ENCODE results near the gene TEX48. TPM values are rescaled to one million over a fixed set of nuclear protein-coding genes. Genes with fewer than 3 reads are reported as not detected.

Gene TEX48
- total RNA-seq, 1 experiment from 2014 or later = not detected

DNA sequence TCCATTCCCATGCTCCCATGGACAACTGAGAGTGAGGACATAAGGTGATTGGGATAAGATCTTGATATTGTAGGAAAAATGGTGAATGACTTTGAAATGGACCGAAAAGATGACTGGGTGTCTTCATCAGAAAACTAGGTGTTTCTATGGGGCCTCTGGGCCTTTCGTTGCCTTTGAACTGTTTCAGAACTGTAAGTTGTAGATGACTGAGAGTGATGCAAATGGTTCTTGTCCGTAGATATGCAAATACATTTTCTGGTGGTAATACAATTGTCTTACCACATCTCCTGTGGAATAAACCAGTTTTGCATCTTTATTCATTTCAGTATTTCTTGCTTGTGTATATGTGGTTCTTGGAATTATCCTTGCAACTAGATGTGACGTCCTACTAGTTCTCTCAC lies 16.0 kb upstream of the TEX48 start:
- H3K36me3 Mint-ChIP-seq (ENCODE audit: insufficient read depth, unreplicated experiment) = no peaks in the 10 kb centered on the region
- BruUV-seq (replicated peaks) = no TSS peak
- no peak for DNase-seq
- no peak overlapping the region for H3K4me3 Mint-ChIP-seq (ENCODE audit: low read depth, unreplicated experiment)
- CTCF ChIA-PET = interaction anchor here (1.1 to 1.8 kb wide), 2 partner anchors 10 to 17 kb away, joined by 3 read pairs; no protein-coding TSS in a partner anchor
- TF ChIP-seq, protein P1, sequence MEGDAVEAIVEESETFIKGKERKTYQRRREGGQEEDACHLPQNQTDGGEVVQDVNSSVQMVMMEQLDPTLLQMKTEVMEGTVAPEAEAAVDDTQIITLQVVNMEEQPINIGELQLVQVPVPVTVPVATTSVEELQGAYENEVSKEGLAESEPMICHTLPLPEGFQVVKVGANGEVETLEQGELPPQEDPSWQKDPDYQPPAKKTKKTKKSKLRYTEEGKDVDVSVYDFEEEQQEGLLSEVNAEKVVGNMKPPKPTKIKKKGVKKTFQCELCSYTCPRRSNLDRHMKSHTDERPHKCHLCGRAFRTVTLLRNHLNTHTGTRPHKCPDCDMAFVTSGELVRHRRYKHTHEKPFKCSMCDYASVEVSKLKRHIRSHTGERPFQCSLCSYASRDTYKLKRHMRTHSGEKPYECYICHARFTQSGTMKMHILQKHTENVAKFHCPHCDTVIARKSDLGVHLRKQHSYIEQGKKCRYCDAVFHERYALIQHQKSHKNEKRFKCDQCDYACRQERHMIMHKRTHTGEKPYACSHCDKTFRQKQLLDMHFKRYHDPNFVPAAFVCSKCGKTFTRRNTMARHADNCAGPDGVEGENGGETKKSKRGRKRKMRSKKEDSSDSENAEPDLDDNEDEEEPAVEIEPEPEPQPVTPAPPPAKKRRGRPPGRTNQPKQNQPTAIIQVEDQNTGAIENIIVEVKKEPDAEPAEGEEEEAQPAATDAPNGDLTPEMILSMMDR (IDR thresholded peaks at IDR 0.05; ENCODE audit: unreplicated experiment) = no peak
- H3K9me3 Mint-ChIP-seq (ENCODE audit: low read depth, unreplicated experiment) = no peaks in the 10 kb centered on the region
- H3K4me1 Mint-ChIP-seq (ENCODE audit: low read depth, unreplicated experiment) = peaks cover 9% of the 10 kb centered on the region
- no peak overlapping the region for H3K27ac Mint-ChIP-seq (ENCODE audit: unreplicated experiment)
- H3K27me3 Mint-ChIP-seq (ENCODE audit: unreplicated experiment) = no peaks in the 10 kb centered on the region
- intact Hi-C loops (cut with micrococcal nuclease; ENCODE audit: unreplicated experiment) = no loop called here

DNA sequence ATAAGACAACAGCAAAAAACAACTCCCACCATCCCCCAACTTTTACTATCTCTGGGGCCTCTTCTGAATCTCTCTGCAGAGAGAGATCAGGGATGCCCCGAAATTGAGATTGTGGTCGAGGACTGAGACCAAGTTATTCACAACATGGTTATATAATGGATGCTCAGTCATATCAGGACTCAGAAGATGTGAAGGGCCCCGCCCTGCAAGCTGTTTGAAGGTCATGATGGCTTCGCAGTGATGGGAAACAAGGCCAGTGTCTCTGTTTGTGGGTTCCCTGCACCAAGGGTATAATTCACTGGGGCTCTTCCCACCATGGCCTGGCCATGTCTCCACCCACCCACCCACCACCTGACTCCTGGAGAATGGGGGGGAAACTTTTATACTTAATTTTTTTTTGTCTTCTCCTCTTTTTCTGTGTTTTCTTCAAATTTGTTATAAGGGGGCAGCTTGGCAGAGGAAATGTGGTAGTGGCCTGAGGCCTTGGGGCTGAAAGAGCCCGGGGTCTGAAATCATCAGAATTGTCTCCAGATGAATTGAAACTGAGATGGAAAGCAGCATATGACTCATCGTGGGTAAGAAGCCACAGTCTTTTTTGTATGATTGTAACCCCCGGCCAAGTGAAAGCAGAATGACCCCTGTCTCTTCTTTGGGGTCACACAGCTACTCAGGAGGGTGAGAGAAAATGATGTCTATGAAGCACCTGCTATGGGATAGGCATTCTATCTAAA lies 15.0 kb upstream of the TEX48 start:
- TF ChIP-seq, protein P1 (IDR thresholded peaks at IDR 0.05; ENCODE audit: unreplicated experiment) = no peak
- no TSS peak for BruUV-seq (replicated peaks)
- Mint-ChIP-seq H3K36me3 (ENCODE audit: insufficient read depth, unreplicated experiment) (no peaks in the 10 kb centered on the region), H3K4me3 (ENCODE audit: low read depth, unreplicated experiment) (no peak overlapping the region), H3K9me3 (ENCODE audit: low read depth, unreplicated experiment) (no peaks in the 10 kb centered on the region), H3K27me3 (ENCODE audit: unreplicated experiment) (no peaks in the 10 kb centered on the region), H3K4me1 (ENCODE audit: low read depth, unreplicated experiment) (peaks cover 9% of the 10 kb centered on the region), H3K27ac (ENCODE audit: unreplicated experiment) (no peak overlapping the region)
- CTCF ChIA-PET = interaction anchor here (1.1 kb wide), 1 partner anchor 16 kb away, joined by 3 read pairs; no protein-coding TSS in a partner anchor
- no peak for DNase-seq
- intact Hi-C loops (cut with micrococcal nuclease; ENCODE audit: unreplicated experiment) = no loop called here

DNA sequence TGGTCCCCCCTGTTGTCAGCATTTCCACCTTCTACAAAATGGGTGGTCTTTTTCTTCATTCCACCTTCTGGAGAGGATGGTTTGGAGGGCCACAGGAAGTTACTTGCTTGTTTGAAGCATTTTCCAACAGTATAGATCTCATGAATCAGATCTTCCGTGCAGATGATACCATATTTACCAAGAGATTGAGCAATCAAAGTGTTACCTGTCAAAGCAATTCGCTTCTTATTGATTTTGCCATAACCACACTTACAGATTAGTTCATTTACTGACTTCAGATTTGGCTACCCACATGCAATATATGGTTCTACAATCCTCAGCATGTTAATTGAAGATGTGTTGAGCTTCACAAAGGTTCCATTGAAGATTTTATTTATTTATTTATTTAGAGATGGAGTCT lies 14.0 kb upstream of the TEX48 start:
- Mint-ChIP-seq H3K4me3 (ENCODE audit: low read depth, unreplicated experiment) (no peak overlapping the region), H3K36me3 (ENCODE audit: insufficient read depth, unreplicated experiment) (no peaks in the 10 kb centered on the region), H3K4me1 (ENCODE audit: low read depth, unreplicated experiment) (peaks cover 20% of the 10 kb centered on the region), H3K9me3 (ENCODE audit: low read depth, unreplicated experiment) (no peaks in the 10 kb centered on the region), H3K27me3 (ENCODE audit: unreplicated experiment) (no peaks in the 10 kb centered on the region), H3K27ac (ENCODE audit: unreplicated experiment) (no peak overlapping the region)
- CTCF ChIA-PET = no interaction called here
- TF ChIP-seq, protein P1 (IDR thresholded peaks at IDR 0.05; ENCODE audit: unreplicated experiment) = no peak
- BruUV-seq (replicated peaks) = no TSS peak
- intact Hi-C loops (cut with micrococcal nuclease; ENCODE audit: unreplicated experiment) = no loop called here
- no peak for DNase-seq

DNA sequence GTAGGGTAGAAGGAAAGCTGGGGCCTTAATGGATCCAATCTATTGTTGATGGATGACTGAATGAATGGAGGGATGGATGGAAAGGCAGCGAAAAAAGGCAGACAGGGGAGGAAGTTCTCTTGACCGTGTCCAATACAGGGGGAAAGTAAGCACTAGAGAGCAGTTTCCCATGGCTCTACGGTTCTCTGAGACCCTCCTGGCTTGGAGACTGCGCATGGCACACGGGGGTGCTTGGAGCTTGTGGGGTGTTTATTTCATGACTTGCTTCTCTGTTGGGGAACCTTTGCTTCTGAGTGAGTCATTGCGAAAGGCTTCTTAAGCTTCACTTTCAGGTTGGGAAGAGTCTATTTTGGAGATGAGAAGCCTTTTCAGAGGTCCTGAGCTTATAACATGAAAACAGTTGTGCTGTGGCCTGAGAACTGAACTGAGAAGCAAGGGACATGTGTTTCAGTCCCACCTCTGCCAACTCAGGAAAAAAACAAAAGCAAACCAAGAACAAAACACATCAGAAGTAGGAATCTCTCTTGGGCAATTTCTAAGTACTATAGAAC lies 12.8 kb upstream of the TEX48 start:
- CTCF ChIA-PET = interaction anchor here (0.6 kb wide), 1 partner anchor 374 kb away, joined by 3 read pairs; no protein-coding TSS in a partner anchor
- no peak overlapping the region for H3K4me3 Mint-ChIP-seq (ENCODE audit: low read depth, unreplicated experiment)

More for the DNA sequence above, 12.8 kb upstream of the TEX48 start:
- Mint-ChIP-seq H3K9me3 (ENCODE audit: low read depth, unreplicated experiment) (peaks cover 2% of the 10 kb centered on the region), H3K27ac (ENCODE audit: unreplicated experiment) (no peak overlapping the region), H3K27me3 (ENCODE audit: unreplicated experiment) (peaks cover 7% of the 10 kb centered on the region), H3K36me3 (ENCODE audit: insufficient read depth, unreplicated experiment) (no peaks in the 10 kb centered on the region), H3K4me1 (ENCODE audit: low read depth, unreplicated experiment) (peaks cover 30% of the 10 kb centered on the region)
- DNase-seq = no peak
- intact Hi-C loops (cut with micrococcal nuclease; ENCODE audit: unreplicated experiment) = loop anchor here (5.0 kb wide), 1 partner anchor 83 kb away; no protein-coding TSS in a partner anchor
- TF ChIP-seq, protein P1 (IDR thresholded peaks at IDR 0.05; ENCODE audit: unreplicated experiment) = no peak
- no TSS peak for BruUV-seq (replicated peaks)

All from Calu3 (cell line).